Neural progenitor cell (in vitro differentiated cells): ENCODE measurements around the gene GJD4.

Experiments
- CTCF ChIP-seq: fragments of 200-600 bp; sonication (generic); IDR thresholded peaks from 2 replicates; pipeline ENCODE4 v1.5.1; 2017; ENCODE audit warnings: antibody characterized with exemption, mild to moderate bottlenecking
- EZH2 ChIP-seq: fragments of 200-600 bp; sonication (generic); IDR thresholded peaks from 2 replicates; pipeline ENCODE4 v1.6.1; 2017; ENCODE audit warnings: antibody characterized with exemption, mild to moderate bottlenecking, moderate library complexity
- EZH2phosphoT487 ChIP-seq: fragments of 200-600 bp; sonication (generic); IDR thresholded peaks from 2 replicates; pipeline ENCODE4 v1.6.1; 2017; ENCODE audit warnings: antibody characterized with exemption

- TF ChIP-seq CTCF (no peak), EZH2phosphoT487 (no peak), EZH2 (no peak)
These were observed 35.3 kb upstream of the GJD4 start for GRCh38 chr10:35569836-35570235.
